IMR-90 (cell line): ENCODE data around the gene FAM117B. TPM values are rescaled to one million over a fixed set of nuclear protein-coding genes. Genes with fewer than 3 reads are reported as not detected.

ENCODE experiments used
- ATAC-seq: fragments of 200-7000 bp; cut with Tn5 transposase; 2 replicates; pipeline ENCODE4 v1.9.1; 2020; ENCODE audit warnings: low read depth, mild to moderate bottlenecking, moderate library complexity
- BruUV-seq: library from RNA; stranded (reverse); fragments of 400-500 nt; replicated peaks from 2 replicates; lab custom pipeline; 2021; lab: Mats Ljungman, UMichigan
- CTCF ChIA-PET: fragments of 300-600 bp; formaldehyde crosslinking; extraction: SDS; loops from one replicate; lab custom pipeline; 2021; ENCODE audit warnings: antibody characterized with exemption; lab: Yijun Ruan, JAX
- POLR2A ChIA-PET: fragments of 300-600 bp; sonication (Branson Sonifier 250); formaldehyde crosslinking; loops from one replicate; lab custom pipeline; 2022; ENCODE audit warnings: antibody characterized with exemption; ENCODE audit not compliant: unreplicated experiment; lab: Charles Lee
- DNase-seq: peaks from one replicate; pipeline ENCODE4 v3.0.0; 2013
- H2AFZ ChIP-seq: replicated peaks from 2 replicates; pipeline ENCODE3; 2013; ENCODE audit warnings: low read length, mild to moderate bottlenecking; ENCODE audit not compliant: poor library complexity
- H2AK5ac ChIP-seq: 2 replicates; pipeline ENCODE4 v1.6.1; 2013; ENCODE audit warnings: low read depth, low read length, inconsistent platforms
- H2AK9ac ChIP-seq: replicated peaks from 2 replicates; pipeline ENCODE3; 2013; ENCODE audit warnings: mild to moderate bottlenecking, low read depth, low read length, moderate library complexity; ENCODE audit not compliant: poor library complexity
- H2BK120ac ChIP-seq: 2 replicates; pipeline ENCODE4 v1.6.1; 2013; ENCODE audit warnings: low read depth, low read length, inconsistent platforms
- H2BK15ac ChIP-seq: 3 replicates; pipeline ENCODE4 v1.6.1; 2013; ENCODE audit warnings: low read depth, low read length, inconsistent platforms
- H2BK20ac ChIP-seq: 2 replicates; pipeline ENCODE4 v1.6.1; 2013; ENCODE audit warnings: low read depth, mild to moderate bottlenecking, inconsistent platforms, low read length, moderate library complexity
- H2BK5ac ChIP-seq: 2 replicates; pipeline ENCODE4 v1.6.1; 2013; ENCODE audit warnings: mild to moderate bottlenecking, low read depth, low read length, inconsistent platforms; ENCODE audit not compliant: poor library complexity, severe bottlenecking
- H3K14ac ChIP-seq: replicated peaks from 2 replicates; pipeline ENCODE4 v1.6.1; 2013; ENCODE audit warnings: low read depth, low read length, inconsistent platforms
- H3K18ac ChIP-seq: 2 replicates; pipeline ENCODE4 v1.6.1; 2013; ENCODE audit warnings: low read depth, low read length, control low read depth
- H3K23ac ChIP-seq: 2 replicates; pipeline ENCODE4 v1.6.1; 2013; ENCODE audit warnings: low read depth, low read length, inconsistent platforms
- H3K27ac ChIP-seq: 2 replicates; pipeline ENCODE4 v1.5.1; 2013; ENCODE audit warnings: mild to moderate bottlenecking, control low read depth, low read length; ENCODE audit not compliant: insufficient read depth
- H3K27me3 ChIP-seq: 2 replicates; pipeline ENCODE4 v1.6.1; 2013; ENCODE audit warnings: low read length; ENCODE audit not compliant: control insufficient read depth, insufficient read depth
- H3K36me3 ChIP-seq: 2 replicates; pipeline ENCODE4 v1.6.1; 2013; ENCODE audit warnings: low read length, mixed read lengths; ENCODE audit not compliant: control insufficient read depth, insufficient read depth
- H3K4ac ChIP-seq: 2 replicates; pipeline ENCODE4 v1.6.1; 2013; ENCODE audit warnings: low read depth, low read length, inconsistent platforms
- H3K4me1 ChIP-seq: 2 replicates; pipeline ENCODE4 v1.6.1; 2013; ENCODE audit warnings: low read length, mixed read lengths; ENCODE audit not compliant: control insufficient read depth, insufficient read depth
- H3K4me2 ChIP-seq: 2 replicates; pipeline ENCODE4 v1.6.1; 2013; ENCODE audit warnings: low read depth, mild to moderate bottlenecking, control low read depth, low read length, moderate library complexity
- H3K4me3 ChIP-seq: 2 replicates; pipeline ENCODE4 v1.5.1; 2013; ENCODE audit warnings: low read depth, mild to moderate bottlenecking, control low read depth, low read length, moderate library complexity; ENCODE audit not compliant: insufficient read depth
- H3K56ac ChIP-seq: 2 replicates; pipeline ENCODE4 v1.6.1; 2013; ENCODE audit warnings: low read length, inconsistent platforms; ENCODE audit not compliant: insufficient read depth; ENCODE audit errors: extremely low read depth
- H3K79me1 ChIP-seq, 2 experiments: 2 replicates each; pipeline ENCODE4 v1.6.1; 2013; ENCODE audit warnings: low read length in 2 of 2, inconsistent platforms in 1 of 2, low read depth in 1 of 2
- H3K9ac ChIP-seq: 2 replicates; pipeline ENCODE4 v1.6.1; 2013; ENCODE audit warnings: low read depth, low read length, control low read depth
- H3K9me1 ChIP-seq: 2 replicates; pipeline ENCODE4 v1.6.1; 2013; ENCODE audit warnings: low read length, inconsistent platforms; ENCODE audit not compliant: insufficient read depth
- H3K9me3 ChIP-seq: 2 replicates; pipeline ENCODE4 v1.6.1; 2013; ENCODE audit warnings: low read length; ENCODE audit not compliant: control insufficient read depth, insufficient read depth
- H4K20me1 ChIP-seq: 2 replicates; pipeline ENCODE4 v1.6.1; 2013; ENCODE audit warnings: low read length, inconsistent platforms; ENCODE audit not compliant: insufficient read depth
- H4K5ac ChIP-seq: 2 replicates; pipeline ENCODE4 v1.6.1; 2013; ENCODE audit warnings: mild to moderate bottlenecking, low read depth, low read length, control low read depth
- H4K8ac ChIP-seq, 2 experiments: 2 replicates each; pipeline ENCODE4 v1.6.1; 2013; ENCODE audit warnings: low read depth in 2 of 2, low read length in 2 of 2, control low read depth in 1 of 2, inconsistent platforms in 1 of 2
- H4K91ac ChIP-seq: 2 replicates; pipeline ENCODE4 v1.6.1; 2013; ENCODE audit warnings: low read depth, low read length, inconsistent platforms; ENCODE audit not compliant: insufficient read depth
- CEBPB ChIP-seq: IDR thresholded peaks from 2 replicates; pipeline ENCODE4 v1.6.1; 2012; ENCODE audit warnings: low read depth, low read length, improper control_type of control experiment
- CHD1 ChIP-seq: IDR thresholded peaks from 2 replicates; pipeline ENCODE4 v1.6.1; 2012; ENCODE audit warnings: low read depth, low read length, improper control_type of control experiment
- CTCF ChIP-seq: conservative IDR thresholded peaks from 2 replicates; pipeline ENCODE4 v1.5.1; 2012; ENCODE audit warnings: mild to moderate bottlenecking, low read depth, low read length, improper control_type of control experiment
- FOS ChIP-seq: fragments of 150-350 bp; IDR thresholded peaks from 2 replicates; pipeline ENCODE4 v1.6.1; 2016; ENCODE audit warnings: low read depth, low read length
- MAZ ChIP-seq: IDR thresholded peaks from 2 replicates; pipeline ENCODE4 v1.6.1; 2012; ENCODE audit warnings: low read depth, mild to moderate bottlenecking, low read length, improper control_type of control experiment, moderate library complexity, borderline replicate concordance
- RAD21 ChIP-seq: IDR thresholded peaks from 2 replicates; pipeline ENCODE4 v1.6.1; 2012; ENCODE audit warnings: low read length, improper control_type of control experiment
- RCOR1 ChIP-seq: IDR thresholded peaks from 2 replicates; pipeline ENCODE4 v1.6.1; 2012; ENCODE audit warnings: mild to moderate bottlenecking, low read length, improper control_type of control experiment; ENCODE audit not compliant: insufficient replicate concordance
- RFX5 ChIP-seq: IDR thresholded peaks from 2 replicates; pipeline ENCODE4 v1.8.0; 2012; ENCODE audit warnings: low read depth, mild to moderate bottlenecking, low read length, moderate library complexity
- whole genome bisulfite sequencing, 2 experiments: methylation state at CpG; one replicate each; pipeline versions ENCODE4 v1.1.5 to v1.1.7; 2013; ENCODE audit warnings: missing lambda C conversion rate in 2 of 2; ENCODE audit not compliant: insufficient read length in 1 of 2; ENCODE audit errors: extremely low coverage in 2 of 2; 5-methylcytosine and 5-hydroxymethylcytosine counted together
- dilution Hi-C: fragments of 300-500 bp; cut with HindIII; formaldehyde crosslinking; loops from one replicate; pipeline ENCODE4 v1.14.3; 2018; ENCODE audit warnings: low sequenced_read_pairs; ENCODE audit not compliant: unreplicated experiment
- in situ Hi-C: fragments of 300-500 bp; cut with MboI; formaldehyde crosslinking; loops from 3 replicates; pipeline ENCODE4 v1.14.3; 2019; ENCODE audit warnings: low sequenced_read_pairs, inconsistent platforms, mixed read lengths
- intact Hi-C: fragments of 100-400 bp; cut with micrococcal nuclease; formaldehyde crosslinking; loops from 2 replicates; pipeline ENCODE4 v1.10.0; 2022
- polyA plus RNA-seq, 3 experiments: library from polyadenylated mRNA; depleted of rRNA; stranded (reverse); fragments of >200 nt; gene quantifications; 2 replicates each; pipeline ENCODE4 v1.2.3, GENCODE V29; 2012; ENCODE audit warnings: low replicate concordance in 1 of 3
- total RNA-seq: library from RNA; depleted of rRNA; stranded (reverse); fragments of >200 nt; gene quantifications from 2 replicates; pipeline ENCODE4 v1.2.3, GENCODE V29; 2012
- TF ChIP-seq, protein P1 (sequence below): fragments of 150-350 bp; IDR thresholded peaks from 2 replicates; pipeline ENCODE4 v1.6.1; 2016; ENCODE audit warnings: low read depth, mild to moderate bottlenecking, low read length, moderate library complexity, borderline replicate concordance
- TF ChIP-seq, protein P2 (sequence below): fragments of 150-350 bp; IDR thresholded peaks from 2 replicates; pipeline ENCODE4 v1.6.1; 2017; ENCODE audit warnings: mild to moderate bottlenecking, antibody characterized with exemption, low read length, low read depth

The FAM117B gene
- total and polyA plus RNA-seq, 2 of the 4 experiments (the other 2 are of a cell fraction): 0.54 to 0.79 TPM

- no peaks in the 10 kb centered on the region for H3K79me1 ChIP-seq
- H2AK9ac ChIP-seq: no peak overlapping the region
- intact Hi-C loops: no loop called here
- no peaks in the 10 kb centered on the region for H3K9me1 ChIP-seq
- no CpG with 5 or more reads among the region's 4 CpGs for WGBS, 2 experiments
- H3K27ac ChIP-seq: no peak overlapping the region
- H4K91ac ChIP-seq: no peak overlapping the region
- no peak overlapping the region for H3K14ac ChIP-seq
- ATAC-seq (no peak; the same call in 1 of the 2 replicates), DNase-seq (peak; percentile 38)
- H3K4me3 ChIP-seq: no peak overlapping the region
- BruUV-seq: no TSS peak
- no peak for TF ChIP-seq FOS
- TF ChIP-seq CEBPB: no peak
- TF ChIP-seq RAD21: no peak
- no peak for TF ChIP-seq MAZ
- no peak for TF ChIP-seq CHD1
- no peak for TF ChIP-seq RCOR1
- no peak for TF ChIP-seq RFX5
- TF ChIP-seq CTCF: no peak
- TF ChIP-seq, protein P1, sequence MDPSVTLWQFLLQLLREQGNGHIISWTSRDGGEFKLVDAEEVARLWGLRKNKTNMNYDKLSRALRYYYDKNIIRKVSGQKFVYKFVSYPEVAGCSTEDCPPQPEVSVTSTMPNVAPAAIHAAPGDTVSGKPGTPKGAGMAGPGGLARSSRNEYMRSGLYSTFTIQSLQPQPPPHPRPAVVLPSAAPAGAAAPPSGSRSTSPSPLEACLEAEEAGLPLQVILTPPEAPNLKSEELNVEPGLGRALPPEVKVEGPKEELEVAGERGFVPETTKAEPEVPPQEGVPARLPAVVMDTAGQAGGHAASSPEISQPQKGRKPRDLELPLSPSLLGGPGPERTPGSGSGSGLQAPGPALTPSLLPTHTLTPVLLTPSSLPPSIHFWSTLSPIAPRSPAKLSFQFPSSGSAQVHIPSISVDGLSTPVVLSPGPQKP: no peak
- TF ChIP-seq, protein P2, sequence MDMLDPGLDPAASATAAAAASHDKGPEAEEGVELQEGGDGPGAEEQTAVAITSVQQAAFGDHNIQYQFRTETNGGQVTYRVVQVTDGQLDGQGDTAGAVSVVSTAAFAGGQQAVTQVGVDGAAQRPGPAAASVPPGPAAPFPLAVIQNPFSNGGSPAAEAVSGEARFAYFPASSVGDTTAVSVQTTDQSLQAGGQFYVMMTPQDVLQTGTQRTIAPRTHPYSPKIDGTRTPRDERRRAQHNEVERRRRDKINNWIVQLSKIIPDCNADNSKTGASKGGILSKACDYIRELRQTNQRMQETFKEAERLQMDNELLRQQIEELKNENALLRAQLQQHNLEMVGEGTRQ: no peak
- H3K36me3 ChIP-seq: no peaks in the 10 kb centered on the region
- no peaks in the 10 kb centered on the region for H3K4me1 ChIP-seq
- no peak overlapping the region for H2AK5ac ChIP-seq
- no peak overlapping the region for H3K4me2 ChIP-seq
- dilution Hi-C loops: no loop called here
- no peak overlapping the region for H2BK20ac ChIP-seq
- no peak overlapping the region for H2AFZ ChIP-seq
- H3K9ac ChIP-seq: no peak overlapping the region
- H3K4ac ChIP-seq: no peak overlapping the region
- H3K23ac ChIP-seq: no peak overlapping the region
- no peak overlapping the region for H4K5ac ChIP-seq
- POLR2A ChIA-PET: no interaction called here
- no peaks in the 10 kb centered on the region for H3K9me3 ChIP-seq
- no peaks in the 10 kb centered on the region for H3K27me3 ChIP-seq
- H4K20me1 ChIP-seq: no peaks in the 10 kb centered on the region
- H4K8ac ChIP-seq: no peak overlapping the region
- CTCF ChIA-PET: interaction anchor here (0.6 kb wide), 1 partner anchor 16 kb away, joined by 3 read pairs; no protein-coding TSS in a partner anchor
- H2BK5ac ChIP-seq: no peak overlapping the region
- H3K56ac ChIP-seq: no peak overlapping the region
- H2BK15ac ChIP-seq: no peak overlapping the region
- H2BK120ac ChIP-seq: no peak overlapping the region
- in situ Hi-C loops: no loop called here
- H3K18ac ChIP-seq: no peak overlapping the region
These were observed 30.1 kb upstream of the FAM117B start for GRCh38 chr2:202604699-202605098.
